Effector memory CD8-positive, alpha-beta T cell (primary cell): ENCODE data around the gene DLGAP4.

ENCODE experiments used
- ATAC-seq: fragments of 150-1000 bp; cut with Tn5 transposase; replicated peaks from 2 replicates; pipeline ENCODE4 v1.10.0; 2021; ENCODE audit warnings: mild to moderate bottlenecking, moderate library complexity
- DNase-seq, 3 experiments: peaks; one replicate each; pipeline ENCODE4 v3.0.0; 2021
- H3K27ac Mint-ChIP-seq, 2 donors: one replicate each; pipeline ENCODE4 v1.8.0; 2022; ENCODE audit warnings: mild to moderate bottlenecking in 2 of 2, mixed read lengths in 2 of 2, moderate library complexity in 2 of 2
- H3K27me3 Mint-ChIP-seq, 2 donors: one replicate each; pipeline ENCODE4 v1.8.0; 2022; ENCODE audit warnings: mixed read lengths in 2 of 2
- H3K36me3 Mint-ChIP-seq: one replicate; pipeline ENCODE4 v1.8.0; 2022; ENCODE audit warnings: mild to moderate bottlenecking, moderate library complexity, mixed read lengths; ENCODE audit not compliant: insufficient read depth
- H3K4me1 Mint-ChIP-seq, 2 donors: one replicate each; pipeline ENCODE4 v1.8.0; 2022; ENCODE audit warnings: low read depth in 2 of 2, mixed read lengths in 2 of 2
- H3K4me3 Mint-ChIP-seq, 2 donors: one replicate each; pipeline ENCODE4 v1.8.0; 2022; ENCODE audit warnings: mild to moderate bottlenecking in 2 of 2, mixed read lengths in 2 of 2, moderate library complexity in 2 of 2
- H3K9me3 Mint-ChIP-seq, 2 donors: one replicate each; pipeline ENCODE4 v1.8.0; 2022; ENCODE audit warnings: mixed read lengths in 2 of 2

Gene DLGAP4

GRCh38 chr20:36319356-36320260, 13.5 kb downstream of the DLGAP4 start:
- Mint-ChIP-seq H3K9me3 (no peaks in the 10 kb centered on the region), H3K36me3 (no peaks in the 10 kb centered on the region), H3K27me3 (peaks cover 19 to 53% of the 10 kb centered on the region in 2 donors), H3K4me3 (no peak overlapping the region), H3K27ac (no peak overlapping the region), H3K4me1 (no peaks in the 10 kb centered on the region)
- DNase-seq = no peak
- no peak for ATAC-seq

DNA sequence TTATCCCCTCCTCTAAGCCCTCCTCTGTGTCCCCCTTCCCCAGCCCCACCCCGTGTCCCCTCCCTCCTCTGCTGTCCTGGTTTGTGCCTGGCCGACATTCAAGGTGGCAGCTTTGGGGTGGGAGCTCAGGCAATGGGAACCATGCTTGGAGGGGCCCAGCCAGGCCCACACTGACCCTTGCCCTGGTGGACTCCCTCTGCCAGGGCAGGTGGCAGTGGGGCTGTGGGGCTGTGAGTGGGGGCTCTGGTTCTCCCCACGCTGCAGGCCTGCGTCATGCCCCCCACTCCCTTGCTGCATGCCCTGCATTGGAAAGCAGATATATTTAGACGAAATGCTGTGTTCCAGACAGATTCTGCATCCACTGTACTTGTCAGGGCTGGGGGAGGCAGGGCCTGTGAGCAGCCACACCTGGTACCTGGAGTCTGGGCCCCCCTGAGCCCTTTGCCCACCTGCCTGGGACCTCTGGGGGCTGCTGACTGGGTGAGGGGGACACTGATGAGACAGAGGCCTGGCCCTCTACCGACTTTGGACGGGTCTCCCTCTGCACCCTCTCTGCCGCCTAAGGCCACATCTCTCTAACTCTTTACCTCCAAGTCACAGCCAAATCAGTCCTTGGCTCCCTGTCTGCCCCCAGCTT, 14.2 kb downstream of the DLGAP4 start:
- H3K27ac Mint-ChIP-seq = no peak overlapping the region
- H3K9me3 Mint-ChIP-seq = peaks cover 0 to 2% of the 10 kb centered on the region in 2 donors
- DNase-seq = no peak
- H3K4me1 Mint-ChIP-seq = no peaks in the 10 kb centered on the region
- H3K27me3 Mint-ChIP-seq = peaks cover 14 to 45% of the 10 kb centered on the region in 2 donors
- ATAC-seq = no peak
- no peaks in the 10 kb centered on the region for H3K36me3 Mint-ChIP-seq
- no peak overlapping the region for H3K4me3 Mint-ChIP-seq

- no peak overlapping the region for H3K27ac Mint-ChIP-seq
- no peaks in the 10 kb centered on the region for H3K36me3 Mint-ChIP-seq
- peaks cover 14 to 41% of the 10 kb centered on the region in 2 donors for H3K27me3 Mint-ChIP-seq
- ATAC-seq (no peak), DNase-seq (no peak)
- H3K4me1 Mint-ChIP-seq = no peaks in the 10 kb centered on the region
- H3K9me3 Mint-ChIP-seq = peaks cover 0 to 2% of the 10 kb centered on the region in 2 donors
- no peak overlapping the region for H3K4me3 Mint-ChIP-seq
These were observed 15.0 kb downstream of the DLGAP4 start for GRCh38 chr20:36320898-36321695.

DNA sequence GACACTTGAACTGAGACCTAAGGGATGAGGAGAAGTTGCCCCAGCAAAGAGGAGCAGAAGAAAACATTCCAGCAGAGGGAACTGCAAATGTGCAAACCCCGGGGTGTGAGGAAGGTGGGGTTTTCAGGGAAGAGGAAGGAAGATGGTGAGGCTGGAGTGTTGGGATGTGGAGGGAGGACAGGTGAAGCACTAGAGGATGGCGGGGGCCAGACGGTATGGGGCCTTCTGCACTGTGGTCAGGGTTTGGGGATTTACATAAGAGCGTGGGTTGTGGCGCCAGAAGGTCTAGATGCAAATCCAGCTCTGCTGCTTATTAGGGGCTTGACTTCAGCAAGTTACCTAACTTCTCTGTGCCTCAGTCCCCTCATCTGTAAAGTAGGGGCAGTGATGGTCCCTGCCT, 16.0 kb downstream of the DLGAP4 start:
- Mint-ChIP-seq H3K36me3 (no peaks in the 10 kb centered on the region), H3K9me3 (peaks cover 0 to 4% of the 10 kb centered on the region in 2 donors), H3K4me1 (no peaks in the 10 kb centered on the region), H3K27me3 (peaks cover 14 to 35% of the 10 kb centered on the region in 2 donors), H3K27ac (no peak overlapping the region), H3K4me3 (no peak overlapping the region)
- ATAC-seq = no peak
- no peak for DNase-seq

GRCh38 chr20:36330091-36330490, 24.0 kb downstream of the DLGAP4 start:
- Mint-ChIP-seq H3K27ac (no peak overlapping the region), H3K4me3 (no peak overlapping the region), H3K9me3 (peaks cover 0 to 2% of the 10 kb centered on the region in 2 donors), H3K4me1 (no peaks in the 10 kb centered on the region), H3K36me3 (no peaks in the 10 kb centered on the region), H3K27me3 (peaks cover 37 to 42% of the 10 kb centered on the region in 2 donors)
- DNase-seq (no peak), ATAC-seq (no peak)

DNA sequence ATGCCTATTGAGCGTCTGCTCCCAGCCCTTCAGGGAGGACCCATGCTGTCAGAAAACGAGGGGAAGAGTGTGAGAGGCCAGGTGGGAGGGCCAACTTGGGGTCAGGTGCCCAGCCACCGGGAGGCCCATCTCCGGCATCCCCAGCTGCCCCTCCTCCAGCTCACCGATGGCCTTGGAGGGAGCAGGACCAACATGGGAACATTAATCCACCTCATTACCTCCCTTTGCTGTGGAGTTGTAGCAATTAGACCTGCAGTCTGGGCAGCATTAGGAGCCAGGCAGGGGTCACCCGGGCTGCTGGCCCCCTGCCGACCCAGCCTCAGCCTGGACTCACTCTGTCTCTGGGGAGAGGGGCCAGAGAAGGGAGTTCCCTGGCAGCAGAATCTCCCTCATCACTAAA, 25.1 kb downstream of the DLGAP4 start:
- Mint-ChIP-seq H3K9me3 (peaks cover 0 to under 1% of the 10 kb centered on the region in 2 donors), H3K4me1 (no peaks in the 10 kb centered on the region), H3K27me3 (peaks cover 49 to 53% of the 10 kb centered on the region in 2 donors), H3K4me3 (no peak overlapping the region), H3K36me3 (no peaks in the 10 kb centered on the region), H3K27ac (no peak overlapping the region)
- DNase-seq (no peak), ATAC-seq (no peak)

GRCh38 chr20:36333841-36334240, 27.7 kb downstream of the DLGAP4 start:
- Mint-ChIP-seq H3K9me3 (no peaks in the 10 kb centered on the region), H3K4me1 (no peaks in the 10 kb centered on the region), H3K27me3 (peaks cover 62 to 80% of the 10 kb centered on the region in 2 donors), H3K27ac (no peak overlapping the region), H3K4me3 (no peak overlapping the region), H3K36me3 (peaks cover 4% of the 10 kb centered on the region)
- no peak for DNase-seq
- ATAC-seq = no peak

DNA sequence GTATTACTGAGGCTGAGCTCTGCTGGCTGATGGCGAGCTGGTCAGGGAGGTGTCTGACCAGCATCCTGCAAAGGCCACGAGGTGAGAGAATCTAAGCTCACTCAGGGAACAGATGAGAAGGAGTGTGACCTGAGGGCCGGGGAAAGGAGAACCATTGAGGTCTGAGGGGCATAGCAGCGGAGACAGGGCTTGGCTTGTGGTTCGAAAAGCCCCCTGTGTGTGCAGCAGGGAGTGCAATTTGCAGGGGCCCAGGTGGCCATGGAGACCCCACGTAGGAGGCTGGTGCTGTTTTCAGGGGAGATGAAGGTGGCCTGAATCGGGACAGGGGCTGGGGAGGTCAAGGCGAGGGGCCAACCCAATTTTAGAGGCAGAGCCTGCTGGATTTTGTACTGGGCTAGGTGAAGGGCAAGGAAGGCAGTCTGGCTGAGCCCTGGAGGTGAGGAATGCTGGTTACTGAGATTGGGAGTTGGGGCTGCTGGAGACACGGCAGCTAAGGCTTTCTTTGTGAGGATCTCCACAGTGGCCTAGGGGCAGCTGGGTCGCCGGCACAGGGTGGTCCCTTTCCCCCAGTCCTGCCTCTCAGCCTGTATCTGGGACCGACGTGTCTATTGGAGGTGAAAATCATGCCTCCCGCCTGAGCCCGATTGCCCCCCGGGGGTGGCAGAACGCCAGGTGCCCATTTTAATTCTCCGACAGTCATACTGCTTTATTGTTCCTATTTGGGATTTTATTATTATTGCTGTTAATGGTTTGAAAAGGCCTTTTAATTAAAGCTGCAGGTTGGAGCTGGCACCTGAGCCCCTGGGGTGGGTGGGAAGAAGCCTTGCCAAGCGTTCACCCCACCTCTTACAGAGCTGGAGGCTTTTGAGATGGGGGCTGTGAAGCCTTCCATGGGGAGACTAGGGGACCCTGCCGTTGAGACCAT, 28.4 kb downstream of the DLGAP4 start:
- DNase-seq = no peak
- no peak for ATAC-seq
- Mint-ChIP-seq H3K9me3 (no peaks in the 10 kb centered on the region), H3K4me1 (no peaks in the 10 kb centered on the region), H3K4me3 (no peak overlapping the region), H3K27ac (no peak overlapping the region), H3K36me3 (peaks cover 4% of the 10 kb centered on the region), H3K27me3 (peaks cover 66 to 87% of the 10 kb centered on the region in 2 donors)

DNA sequence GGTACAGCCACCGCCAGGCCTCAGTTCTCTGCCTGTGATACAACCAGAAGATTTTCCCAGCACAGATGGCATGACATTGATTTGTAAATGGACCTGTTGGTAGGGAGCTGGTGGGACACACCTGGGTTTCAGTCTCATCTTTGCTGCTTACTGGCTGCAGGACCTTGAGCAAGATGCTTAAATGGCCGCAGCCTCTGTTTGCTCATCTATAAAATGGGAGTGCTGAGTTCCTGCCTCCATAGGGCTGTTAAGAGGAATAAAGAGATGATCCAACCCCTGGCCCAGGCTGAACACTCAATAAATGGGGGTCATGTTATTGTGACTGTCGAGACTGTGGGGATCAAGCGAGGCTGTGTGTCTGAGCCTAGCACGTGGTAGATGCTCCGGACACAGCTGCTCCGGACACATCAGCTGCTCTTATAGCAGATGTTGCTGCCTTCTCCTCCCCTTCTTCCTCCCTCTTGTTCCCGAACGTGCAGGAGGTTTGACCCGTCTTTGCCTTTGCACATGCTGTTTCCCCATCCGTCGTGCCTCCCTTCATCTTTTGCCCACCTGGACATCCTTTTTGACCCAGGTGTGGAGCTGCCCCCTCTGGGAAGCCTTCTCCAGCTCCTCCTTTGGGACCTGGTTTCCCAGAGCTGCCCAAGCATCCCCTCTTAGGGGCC, 29.2 kb downstream of the DLGAP4 start:
- DNase-seq (no peak), ATAC-seq (no peak)
- Mint-ChIP-seq H3K9me3 (no peaks in the 10 kb centered on the region), H3K36me3 (peaks cover 4% of the 10 kb centered on the region), H3K27me3 (peaks cover 70 to 95% of the 10 kb centered on the region in 2 donors), H3K4me1 (no peaks in the 10 kb centered on the region), H3K27ac (no peak overlapping the region), H3K4me3 (no peak overlapping the region)

DNA sequence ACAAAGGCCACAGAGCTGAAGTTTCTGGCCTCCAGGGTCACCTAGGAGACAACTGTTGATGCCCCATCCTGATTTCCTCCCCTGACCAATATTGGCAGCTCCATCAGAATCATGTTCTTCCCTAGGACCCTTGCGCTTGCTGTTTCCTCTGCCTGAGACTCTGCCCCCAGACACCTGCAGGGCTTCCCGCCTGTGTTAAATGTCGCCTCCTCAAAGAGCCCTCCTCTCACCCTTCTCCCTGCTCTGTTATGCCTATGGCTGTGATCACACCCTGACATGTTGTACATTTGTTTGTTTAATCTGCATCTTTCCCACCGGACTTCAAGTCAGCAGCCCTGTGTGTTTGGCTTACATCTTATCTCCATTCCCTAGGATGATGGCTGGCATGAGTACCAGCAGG, 30.1 kb downstream of the DLGAP4 start:
- Mint-ChIP-seq H3K4me3 (no peak overlapping the region), H3K9me3 (no peaks in the 10 kb centered on the region), H3K27me3 (peaks cover 75 to 100% of the 10 kb centered on the region in 2 donors), H3K27ac (no peak overlapping the region), H3K4me1 (no peaks in the 10 kb centered on the region), H3K36me3 (peaks cover 4% of the 10 kb centered on the region)
- DNase-seq = no peak
- no peak for ATAC-seq

DNA sequence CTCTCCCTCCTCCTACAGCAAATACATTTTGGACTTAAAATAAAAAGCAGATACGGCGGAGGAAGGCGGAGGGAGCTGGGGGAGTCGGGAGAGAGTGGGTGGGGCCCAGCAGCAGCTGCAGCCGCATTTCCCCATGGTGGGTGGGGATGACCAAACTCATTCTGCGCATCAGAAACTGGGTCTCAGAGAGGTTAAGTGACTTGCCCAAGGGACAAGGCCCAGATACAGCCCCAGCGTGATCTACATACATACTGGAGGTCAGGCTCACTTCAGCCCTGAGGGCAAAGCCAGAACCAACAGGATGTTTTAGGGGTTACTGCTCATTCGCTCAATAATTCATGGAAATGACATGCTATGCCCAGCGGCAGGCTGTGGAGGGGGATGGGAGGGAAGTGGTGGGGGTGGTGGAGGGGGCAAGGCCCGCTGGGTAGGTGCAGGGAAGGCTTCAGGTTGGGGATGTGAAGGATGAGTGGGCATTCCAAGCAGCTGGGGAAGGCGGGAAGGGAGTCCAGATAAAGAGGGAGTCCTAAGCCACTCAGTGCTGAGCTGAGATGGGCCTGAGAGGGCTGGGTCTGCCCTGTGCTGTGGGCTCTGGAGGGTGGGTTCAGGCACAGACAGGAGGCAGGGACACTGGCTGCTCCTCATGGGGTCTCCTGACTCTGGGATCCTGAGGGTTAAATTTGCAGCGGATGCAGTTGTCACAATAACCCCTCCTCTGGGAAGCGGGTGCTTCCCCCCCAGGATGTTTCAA, 31.0 kb downstream of the DLGAP4 start:
- ATAC-seq (no peak), DNase-seq (no peak)
- H3K36me3 Mint-ChIP-seq = peaks cover 4% of the 10 kb centered on the region
- no peak overlapping the region for H3K27ac Mint-ChIP-seq
- H3K27me3 Mint-ChIP-seq = peaks cover 74 to 100% of the 10 kb centered on the region in 2 donors
- H3K4me1 Mint-ChIP-seq = no peaks in the 10 kb centered on the region
- H3K4me3 Mint-ChIP-seq = no peak overlapping the region
- H3K9me3 Mint-ChIP-seq = no peaks in the 10 kb centered on the region

- H3K9me3 Mint-ChIP-seq = no peaks in the 10 kb centered on the region
- no peak overlapping the region for H3K4me3 Mint-ChIP-seq
- peaks cover 4% of the 10 kb centered on the region for H3K36me3 Mint-ChIP-seq
- H3K27me3 Mint-ChIP-seq = peaks cover 70 to 100% of the 10 kb centered on the region in 2 donors
- ATAC-seq (no peak), DNase-seq (no peak)
- no peak overlapping the region for H3K27ac Mint-ChIP-seq
- no peaks in the 10 kb centered on the region for H3K4me1 Mint-ChIP-seq
These were observed 31.7 kb downstream of the DLGAP4 start for GRCh38 chr20:36337886-36338285.
